Kidney (tissue), 14 donors: ENCODE data around the gene MTX3. TPM values are rescaled to one million over a fixed set of nuclear protein-coding genes. Genes with fewer than 3 reads are reported as not detected.

Source experiments
- DNase-seq, 5 donors: peaks; one replicate each; pipeline ENCODE4 v3.0.0-alpha.2; 2013 to 2020
- FAIRE-seq: peaks from 2 replicates; lab custom pipeline; 2012; peaks lifted over from hg19 to GRCh38; lab: Jason Lieb, UNC
- H3K27ac ChIP-seq, 2 donors: one replicate each; pipeline ENCODE4 v1.7.0; 2013; ENCODE audit warnings: low read depth in 2 of 2, low read length in 2 of 2, inconsistent platforms in 1 of 2
- H3K27me3 ChIP-seq: one replicate; pipeline ENCODE4 v1.7.1; 2013; ENCODE audit warnings: low read length, inconsistent platforms; ENCODE audit not compliant: control insufficient read depth, insufficient read depth
- H3K36me3 ChIP-seq, 3 donors: one replicate each; pipeline versions ENCODE4 v1.7.0 to v1.7.1; 2013; ENCODE audit warnings: low read length in 3 of 3, control low read depth in 1 of 3, inconsistent platforms in 1 of 3; ENCODE audit not compliant: insufficient read depth in 3 of 3, control insufficient read depth in 2 of 3
- H3K4me1 ChIP-seq, 3 donors: one replicate each; pipeline versions ENCODE4 v1.7.0 to v1.7.1; 2013; ENCODE audit warnings: low read length in 3 of 3, inconsistent platforms in 1 of 3, low read depth in 1 of 3; ENCODE audit not compliant: control insufficient read depth in 2 of 3, insufficient read depth in 2 of 3
- H3K4me3 ChIP-seq, 3 donors: one replicate each; pipeline versions ENCODE4 v1.7.0 to v1.8.1; 2013; ENCODE audit warnings: low read length in 3 of 3, control low read depth in 1 of 3, inconsistent platforms in 1 of 3
- H3K9ac ChIP-seq, 3 donors: one replicate each; pipeline versions ENCODE4 v1.7.0 to v1.7.1; 2013; ENCODE audit warnings: low read length in 3 of 3, control low read depth in 1 of 3, inconsistent platforms in 1 of 3
- H3K9me3 ChIP-seq, 3 donors: one replicate each; pipeline versions ENCODE4 v1.7.0 to v1.7.1; 2013; ENCODE audit warnings: low read length in 3 of 3, control low read depth in 1 of 3, inconsistent platforms in 1 of 3; ENCODE audit not compliant: control insufficient read depth in 2 of 3, insufficient read depth in 1 of 3
- CTCF ChIP-seq: IDR thresholded peaks from 3 replicates; pipeline ENCODE4 v1.5.1; 2012; ENCODE audit warnings: mild to moderate bottlenecking, moderate library complexity, borderline replicate concordance; ENCODE audit not compliant: insufficient read depth; ENCODE audit errors: extremely low read depth
- intact Hi-C: fragments of 100-400 bp; cut with DNase I; formaldehyde crosslinking; loops from one replicate; pipeline ENCODE4 v1.11.1; 2022
- polyA plus RNA-seq: library from polyadenylated mRNA; stranded (reverse); fragments of 350-450 nt; fragmentation: Illumina TruSeq; extraction: RNeasy Lipid Tissue Mini Kit (QIAGEN cat#74804); gene quantifications from one replicate; pipeline ENCODE4 v1.2.3, GENCODE V29; 2014; ENCODE audit warnings: low read depth, low replicate concordance; ENCODE audit not compliant: insufficient read depth
- total RNA-seq: library from RNA; stranded (reverse); fragmentation: NEBNext Ultra II Directional; extraction: Animal tissue kit (Norgen Biotek cat#: 25700); gene quantifications from one replicate; pipeline ENCODE4 v1.2.1, GENCODE V29; 2021
- donor health status: control.
- donor health status: control.
- donor health status: control.
- donor health status: control.
- donor health status: control.
- donor health status: DM: yes; HTN: yes; CAD: no.
- donor health status: Normal renal cell carcinoma (clear cell type).

MTX3 gene
- total and polyA plus RNA-seq, 2 donors from 2014 or later: 6.1 to 18.7 TPM

GRCh38 chr5:79964136-79964535 lies 26.9 kb downstream of the MTX3 start:
- no peak for TF ChIP-seq CTCF
- DNase-seq (no peak), FAIRE-seq (no peak)
- no peaks in the 10 kb centered on the region for H3K27me3 ChIP-seq
- H3K36me3 ChIP-seq: no peaks in the 10 kb centered on the region
- intact Hi-C loops: no loop called here
- H3K4me1 ChIP-seq: no peaks in the 10 kb centered on the region
- H3K27ac ChIP-seq: no peak overlapping the region
- no peak overlapping the region for H3K9ac ChIP-seq
- H3K4me3 ChIP-seq: no peak overlapping the region
- no peaks in the 10 kb centered on the region for H3K9me3 ChIP-seq

- intact Hi-C loops: no loop called here
These were observed 27.6 kb downstream of the MTX3 start for GRCh38 chr5:79963261-79964061.

GRCh38 chr5:79962575-79963222 lies 28.4 kb downstream of the MTX3 start:
- Histone ChIP-seq H3K27me3 (no peaks in the 10 kb centered on the region), H3K36me3 (no peaks in the 10 kb centered on the region), H3K27ac (no peak overlapping the region), H3K9me3 (no peaks in the 10 kb centered on the region), H3K4me1 (no peaks in the 10 kb centered on the region), H3K4me3 (no peak overlapping the region), H3K9ac (no peak overlapping the region)
- no peak for DNase-seq
- no peak for FAIRE-seq
- TF ChIP-seq CTCF: no peak
- intact Hi-C loops: no loop called here

More at GRCh38 chr5:79963261-79964061, 27.6 kb downstream of the MTX3 start:
- Histone ChIP-seq H3K36me3 (no peaks in the 10 kb centered on the region), H3K27me3 (no peaks in the 10 kb centered on the region), H3K4me3 (no peak overlapping the region), H3K9ac (no peak overlapping the region), H3K4me1 (no peaks in the 10 kb centered on the region), H3K27ac (no peak overlapping the region), H3K9me3 (no peaks in the 10 kb centered on the region)
- TF ChIP-seq CTCF: no peak
- FAIRE-seq (no peak), DNase-seq (no peak)
